Ramos (cell line): ENCODE measurements around the gene NLRP6.
"Not testable (repeated sequence)": the region's sequence is repeated elsewhere in the genome, so short reads cannot be mapped to it uniquely, and the experiment has no call there.

Source experiments
- in situ Hi-C: fragments of 300-500 bp; cut with MboI; formaldehyde crosslinking; loops from one replicate; pipeline ENCODE4 v1.14.3; 2022; ENCODE audit warnings: low sequenced_read_pairs; ENCODE audit not compliant: unreplicated experiment

NLRP6 gene

DNA sequence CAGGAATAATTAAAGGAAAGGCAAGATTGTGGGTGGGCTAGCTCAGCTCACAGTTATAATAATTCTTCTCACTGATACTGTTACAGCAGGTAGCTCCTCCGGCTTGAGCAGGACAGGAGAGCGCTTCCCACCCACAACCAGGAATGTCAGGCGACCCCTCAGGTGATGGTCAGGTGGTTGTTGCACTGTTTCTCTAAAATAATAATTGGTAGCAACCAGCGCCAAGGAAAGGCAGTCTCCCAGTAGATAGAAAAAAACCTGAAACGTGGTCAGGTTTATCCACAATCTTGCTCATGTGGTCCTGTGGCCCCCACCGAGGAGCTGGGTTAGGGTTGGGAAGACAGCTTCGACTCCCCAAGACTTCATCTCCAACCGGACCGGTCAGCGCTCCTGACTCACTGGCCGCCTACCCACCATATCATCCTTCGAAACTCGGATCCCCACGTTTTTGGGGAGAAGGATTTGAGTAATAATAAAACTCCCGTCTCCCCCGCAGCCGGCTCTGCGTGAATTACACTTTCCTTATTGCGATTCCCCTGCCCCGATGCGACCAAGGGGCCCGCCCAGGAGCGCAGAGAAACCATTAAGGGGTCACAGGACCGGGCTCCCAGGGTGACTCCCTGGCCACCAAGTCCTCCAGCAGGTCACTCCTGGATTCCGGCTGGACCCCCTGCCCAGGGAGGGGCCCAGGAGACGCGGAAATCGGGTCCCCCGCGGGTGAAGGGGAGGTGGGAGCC is 39.6 kb downstream of the NLRP6 start:
- in situ Hi-C loops = not testable (repeated sequence)

- in situ Hi-C loops = not testable (repeated sequence)
These were observed 40.4 kb downstream of the NLRP6 start for GRCh38 chr11:318405-319120.

GRCh38 chr11:319121-319887 is 41.1 kb downstream of the NLRP6 start:
- in situ Hi-C loops = not testable (repeated sequence)

DNA sequence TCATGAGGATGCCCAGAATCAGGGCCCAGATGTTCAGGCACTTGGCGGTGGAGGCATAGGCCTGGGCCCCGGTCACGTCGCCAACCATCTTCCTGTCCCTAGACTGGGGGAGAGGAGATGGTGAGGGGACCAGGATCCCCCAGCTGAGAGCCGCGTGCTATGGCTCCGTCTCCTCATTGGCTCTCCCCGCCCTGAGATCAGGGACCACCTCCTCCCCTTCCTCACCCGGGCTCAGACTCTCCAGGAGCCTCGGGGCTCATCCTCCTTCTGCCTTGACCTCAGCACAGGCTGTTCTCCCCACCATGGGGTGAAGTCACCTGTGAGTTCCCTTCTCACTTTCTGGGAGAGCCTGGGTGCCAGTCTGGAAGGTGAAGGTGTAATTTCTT is 41.7 kb downstream of the NLRP6 start:
- in situ Hi-C loops = not testable (repeated sequence)

- in situ Hi-C loops = no loop called here
These were observed 45.9 kb downstream of the NLRP6 start for GRCh38 chr11:324156-324555.

GRCh38 chr11:324593-325517 is 46.6 kb downstream of the NLRP6 start:
- in situ Hi-C loops = not testable (repeated sequence)

GRCh38 chr11:325796-326591 is 47.8 kb downstream of the NLRP6 start:
- in situ Hi-C loops = no loop called here

- in situ Hi-C loops = no loop called here
These were observed 48.3 kb downstream of the NLRP6 start for GRCh38 chr11:326592-326841.

DNA sequence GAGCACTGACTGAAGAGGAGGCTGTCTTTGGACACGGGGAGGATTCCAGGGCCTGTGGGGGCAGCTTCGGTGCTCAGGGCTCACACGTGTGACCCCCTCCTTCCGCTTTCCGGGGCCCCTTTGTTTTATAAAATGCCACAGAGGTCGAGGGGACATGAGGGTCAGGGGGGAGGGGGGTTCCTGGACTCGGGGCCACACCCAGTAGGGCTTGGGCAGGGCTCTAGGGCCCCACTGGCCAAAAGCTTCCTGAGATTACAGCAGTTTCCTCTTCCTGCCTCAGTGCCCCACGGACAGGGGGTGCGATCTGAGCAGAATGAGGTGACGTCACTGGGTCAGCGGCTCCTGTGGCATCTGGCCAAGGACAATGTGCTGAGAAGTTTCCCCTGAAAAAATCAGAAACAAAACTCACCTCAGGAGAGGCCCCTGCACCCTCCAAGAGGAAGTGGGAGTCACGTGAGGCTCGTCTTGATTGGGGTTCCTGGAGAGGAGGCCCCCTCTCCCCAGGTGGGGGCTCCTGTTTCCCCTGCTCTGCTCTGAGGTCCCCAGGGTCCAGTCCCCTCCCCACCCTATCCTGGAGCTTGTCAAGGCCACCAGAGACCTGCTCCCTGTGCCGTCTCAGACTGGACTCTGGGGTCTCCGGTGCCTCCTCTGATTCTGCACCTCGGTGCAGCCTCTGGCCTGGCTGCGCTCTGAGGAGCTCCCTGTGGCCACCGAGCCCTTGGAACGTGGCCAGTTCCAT is 48.8 kb downstream of the NLRP6 start:
- in situ Hi-C loops = no loop called here

DNA sequence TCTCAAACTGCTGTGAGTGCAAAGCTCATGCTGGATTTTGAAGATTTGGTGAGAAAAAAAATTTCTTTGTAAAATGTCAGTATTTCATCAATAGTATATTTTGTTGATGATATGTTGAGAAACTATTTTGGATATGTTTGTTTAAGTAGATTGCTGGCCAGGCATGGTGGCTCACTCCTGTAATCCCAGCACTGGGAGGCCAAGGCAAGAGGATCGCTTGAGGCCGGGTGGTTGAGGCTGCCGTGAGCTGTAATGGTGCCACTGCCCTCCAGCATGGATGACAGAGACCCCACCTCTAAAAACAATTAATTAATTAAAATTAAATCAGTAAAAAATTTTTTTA is 49.3 kb downstream of the NLRP6 start:
- in situ Hi-C loops = no loop called here

DNA sequence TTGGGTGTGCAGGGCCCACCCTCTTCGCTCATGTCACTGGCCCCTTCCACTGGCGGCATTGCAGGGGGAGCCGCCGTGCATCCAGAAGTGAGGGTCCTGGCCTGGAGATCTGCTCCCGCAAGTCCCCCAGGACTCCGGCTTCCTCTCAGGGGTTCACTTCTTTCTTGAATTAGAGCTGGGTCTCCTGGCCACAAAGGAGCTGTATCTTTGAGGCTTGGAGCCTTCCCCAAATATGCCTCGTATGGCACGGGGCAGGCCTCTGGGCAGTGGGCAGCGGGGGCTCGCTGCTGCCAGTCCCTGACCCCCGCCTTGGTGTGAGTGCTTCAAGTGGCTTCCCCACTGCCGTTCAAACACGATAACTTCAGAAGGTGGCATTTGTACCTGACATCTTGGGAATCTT is 49.8 kb downstream of the NLRP6 start:
- in situ Hi-C loops = no loop called here

- in situ Hi-C loops = not testable (repeated sequence)
These were observed 50.4 kb downstream of the NLRP6 start for GRCh38 chr11:328516-329100.

DNA sequence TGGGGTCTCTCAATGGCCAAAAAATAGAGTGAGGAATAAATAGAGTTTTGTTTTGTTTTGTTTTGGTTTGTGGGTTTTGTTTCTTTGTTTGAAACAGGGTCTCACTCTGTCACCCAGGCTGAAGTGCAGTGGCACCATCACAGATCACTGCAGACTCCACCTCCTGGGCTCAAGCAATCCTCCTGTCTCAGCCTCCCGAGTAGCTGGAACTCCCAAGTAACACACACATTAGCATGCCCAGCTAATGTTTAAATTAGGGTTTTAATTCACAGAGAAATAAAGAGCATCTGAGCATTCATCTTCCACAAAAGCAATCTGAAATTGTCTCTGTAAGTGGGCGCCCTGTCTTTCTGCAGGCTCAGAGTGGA is 51.7 kb downstream of the NLRP6 start:
- in situ Hi-C loops = no loop called here

DNA sequence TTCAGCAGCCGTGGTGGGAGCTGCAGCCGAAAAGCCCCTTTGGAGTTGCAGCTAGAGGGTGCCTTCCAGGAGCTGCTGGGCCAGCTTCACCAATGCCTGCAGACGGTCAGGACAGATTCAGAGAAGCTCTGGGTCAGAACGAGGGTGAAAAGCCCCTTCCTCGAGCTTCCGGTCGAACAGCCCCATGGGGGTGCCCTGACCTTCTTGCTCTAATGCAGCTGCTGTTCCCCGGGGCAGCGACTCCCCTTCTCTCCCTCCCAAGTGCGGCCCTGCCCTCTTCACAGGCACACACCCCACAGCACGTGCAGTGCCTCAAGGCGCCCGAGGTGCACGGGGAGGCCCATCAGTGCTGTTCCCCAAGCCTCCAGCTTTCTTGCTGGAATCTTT is 52.1 kb downstream of the NLRP6 start:
- in situ Hi-C loops = no loop called here

DNA sequence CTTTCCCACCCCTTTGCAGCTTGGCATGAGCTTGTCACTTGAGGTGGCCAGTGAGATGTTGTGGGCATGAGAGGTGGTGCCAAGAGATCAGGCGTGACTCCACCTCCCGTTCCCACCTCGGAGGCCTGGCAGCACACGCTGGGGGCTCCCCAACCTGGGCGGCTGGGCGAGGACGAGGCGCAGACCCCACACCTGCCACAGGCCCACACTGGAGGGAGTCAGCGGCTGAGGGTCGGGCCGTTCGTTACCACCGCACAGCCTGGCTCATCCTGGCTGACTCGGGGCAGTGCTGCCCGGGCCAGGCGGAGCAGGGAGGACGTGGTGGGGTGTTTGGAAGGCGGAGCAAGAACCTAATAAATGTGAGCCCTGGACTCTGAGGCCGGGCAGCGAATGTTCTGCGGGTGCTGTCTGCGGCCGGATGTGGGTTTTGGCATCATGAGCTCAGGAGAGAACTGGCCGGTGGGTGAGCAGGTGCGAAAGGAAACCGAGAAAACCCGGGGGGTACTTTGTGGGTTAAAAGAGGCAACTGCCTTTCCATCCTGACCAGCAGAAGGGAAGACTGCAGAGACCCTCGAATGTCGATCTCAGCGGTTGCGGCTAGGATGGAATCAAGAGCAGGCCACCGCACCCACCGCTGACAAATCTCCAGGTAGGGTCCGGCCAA is 52.6 kb downstream of the NLRP6 start:
- in situ Hi-C loops = no loop called here

GRCh38 chr11:331358-332060 is 53.3 kb downstream of the NLRP6 start:
- in situ Hi-C loops = no loop called here

GRCh38 chr11:332651-333480 is 54.7 kb downstream of the NLRP6 start:
- in situ Hi-C loops = no loop called here
